Stomach (tissue), 9 donors: Measurements from ENCODE around the gene COL24A1. TPM values are rescaled to one million over a fixed set of nuclear protein-coding genes. Genes with fewer than 3 reads are reported as not detected.
"Not testable (repeated sequence)": the region's sequence is repeated elsewhere in the genome, so short reads cannot be mapped to it uniquely, and the experiment has no call there.

Source experiments
- DNase-seq, 2 donors: peaks; one replicate each; pipeline versions ENCODE4 v3.0.0 to v3.0.0-alpha.2; 2013 to 2019
- H3K27ac ChIP-seq, 5 donors: fragments of 200-600 bp in 4 of 5; sonication (generic) in 4 of 5; one replicate each; pipeline ENCODE4 v1.5.1; 2013 to 2019; ENCODE audit warnings: mild to moderate bottlenecking in 1 of 5, moderate library complexity in 1 of 5
- H3K27me3 ChIP-seq, 3 donors: fragments of 200-600 bp; sonication (generic); one replicate each; pipeline ENCODE4 v1.5.1; 2017 to 2019; ENCODE audit warnings: mixed run types in 1 of 3
- H3K36me3 ChIP-seq, 4 donors: fragments of 200-600 bp; sonication (generic); 1 replicate in 3 of 4; 2 replicates in 1 of 4; pipeline ENCODE4 v1.5.1; 2016 to 2019
- H3K4me1 ChIP-seq, 4 donors: fragments of 200-600 bp; sonication (generic); one replicate each; pipeline ENCODE4 v1.5.1; 2016 to 2019
- H3K4me3 ChIP-seq, 4 donors: fragments of 200-600 bp; sonication (generic) in 3 of 4; one replicate each; pipeline ENCODE4 v1.5.1; 2016 to 2019; ENCODE audit warnings: mild to moderate bottlenecking in 1 of 4
- H3K9me3 ChIP-seq, 4 donors: fragments of 200-600 bp; sonication (generic); one replicate each; pipeline ENCODE4 v1.5.1; 2016 to 2019
- CTCF ChIP-seq, 7 experiments: fragments of 450-650 bp in 4 of 7; fragments of 200-600 bp in 3 of 7; sonication (generic) in 3 of 7; IDR thresholded peaks; one replicate each; pipeline ENCODE4 v1.5.1; 2016 to 2019; ENCODE audit warnings: antibody characterized with exemption in 7 of 7, control low read depth in 2 of 7, mild to moderate bottlenecking in 1 of 7
- EP300 ChIP-seq: sonication (generic); formaldehyde crosslinking; IDR thresholded peaks from one replicate; pipeline ENCODE4 v1.6.1; 2017; ENCODE audit warnings: antibody characterized with exemption
- POLR2A ChIP-seq, 4 donors: fragments of 450-650 bp; IDR thresholded peaks; one replicate each; pipeline ENCODE4 v1.6.1; 2016; ENCODE audit warnings: antibody characterized with exemption in 4 of 4, control low read depth in 2 of 4, mild to moderate bottlenecking in 1 of 4, moderate library complexity in 1 of 4
- POLR2AphosphoS5 ChIP-seq, 3 donors: sonication (generic); formaldehyde crosslinking; IDR thresholded peaks; one replicate each; pipeline ENCODE4 v1.6.1; 2016; ENCODE audit warnings: antibody characterized with exemption in 3 of 3
- WGBS, 5 donors: extraction: QIAGEN DNeasy Blood & Tissue Kit in 3 of 5; methylation state at CpG; one replicate each; pipeline versions ENCODE4 v1.1.5 to v1.1.7; 2013 to 2018; 5-methylcytosine and 5-hydroxymethylcytosine counted together
- intact Hi-C: fragments of 100-400 bp; cut with DNase I; formaldehyde crosslinking; loops from one replicate; pipeline ENCODE4 v1.15.1; 2023; ENCODE audit warnings: low total_unique reads
- polyA plus RNA-seq, 3 donors: library from polyadenylated mRNA; stranded (reverse); fragments of 200-250 nt; gene quantifications; one replicate each; pipeline ENCODE4 v1.2.3, GENCODE V29; 2013
- total RNA-seq, 5 donors: library from RNA; depleted of rRNA; stranded (reverse); fragments of >200 nt; gene quantifications; one replicate each; pipeline versions ENCODE4 v1.1.0 to v1.2.3, GENCODE V29; 2014 to 2016
- donor health status: healthy with polysubstance abuse.
- donor health status: Bipolar disorder and iron deficiency.
- donor health status: healthy.

COL24A1 gene
- total and polyA plus RNA-seq, 8 donors, result under 0.01 to 2.4 (median 0.34) TPM; not detected in 2

- H3K4me1 ChIP-seq, result no peaks in the 10 kb centered on the region
- H3K4me3 ChIP-seq, result no peak overlapping the region
- no peaks in the 10 kb centered on the region for H3K27me3 ChIP-seq
- 73 to 86% (median 84%) methylated on average over 2 of the region's 2 CpGs for WGBS, 5 donors
- intact Hi-C loops, result no loop called here
- no peaks in the 10 kb centered on the region for H3K36me3 ChIP-seq
- H3K27ac ChIP-seq, result no peak overlapping the region
- H3K9me3 ChIP-seq, result no peaks in the 10 kb centered on the region
- no peak for DNase-seq
- no peak for TF ChIP-seq CTCF (IDR thresholded peaks at IDR 0.05)
Measured at GRCh38 chr1:85798419-85798818, 358.2 kb downstream of the COL24A1 start.

- 67 to 88% (median 77%) methylated on average over 6 of the region's 6 CpGs for WGBS, 5 donors
- H3K4me1 ChIP-seq, H3K9me3 ChIP-seq, H3K36me3 ChIP-seq, DNase-seq, intact Hi-C loops, H3K27ac ChIP-seq, H3K4me3 ChIP-seq, H3K27me3 ChIP-seq: not testable (repeated sequence)
Measured at GRCh38 chr1:85777021-85777420, 379.6 kb downstream of the COL24A1 start.

- TF ChIP-seq POLR2AphosphoS5 (IDR thresholded peaks at IDR 0.05), result no peak
- no peak for TF ChIP-seq POLR2A (IDR thresholded peaks at IDR 0.05)
- TF ChIP-seq CTCF (IDR thresholded peaks at IDR 0.05), result no peak
- TF ChIP-seq EP300, result no peak
- intact Hi-C loops, result no loop called here
- WGBS, 5 donors, result 79 to 95% (median 86%) methylated on average over 1 of the region's 1 CpG
- Histone ChIP-seq H3K27ac (no peak overlapping the region), H3K4me3 (no peak overlapping the region), H3K4me1 (no peaks in the 10 kb centered on the region), H3K9me3 (no peaks in the 10 kb centered on the region), H3K27me3 (no peaks in the 10 kb centered on the region), H3K36me3 (no peaks in the 10 kb centered on the region)
- DNase-seq, result no peak
Measured at GRCh38 chr1:85762804-85763203, 393.8 kb downstream of the COL24A1 start.

- DNase-seq, result no peak
- WGBS, 5 donors, result 78 to 90% (median 85%) methylated on average over 5 of the region's 5 CpGs
Measured at GRCh38 chr1:85756864-85757263, 399.7 kb downstream of the COL24A1 start.

GRCh38 chr1:85748120-85748519, 408.5 kb downstream of the COL24A1 start:
- Histone ChIP-seq H3K36me3 (no peaks in the 10 kb centered on the region), H3K27me3 (no peaks in the 10 kb centered on the region), H3K27ac (no peak overlapping the region), H3K4me1 (no peaks in the 10 kb centered on the region), H3K9me3 (no peaks in the 10 kb centered on the region), H3K4me3 (no peak overlapping the region)
- intact Hi-C loops, result no loop called here
- TF ChIP-seq POLR2AphosphoS5 (IDR thresholded peaks at IDR 0.05) (no peak), CTCF (IDR thresholded peaks at IDR 0.05) (no peak), EP300 (no peak), POLR2A (IDR thresholded peaks at IDR 0.05) (no peak)
- WGBS, 5 donors, result 0 to 87% (median 30%) methylated on average over 1 of the region's 1 CpG
- no peak for DNase-seq

More at GRCh38 chr1:85756864-85757263, 399.7 kb downstream of the COL24A1 start:
- H3K4me3 ChIP-seq, result no peak overlapping the region
- TF ChIP-seq EP300 (no peak), CTCF (IDR thresholded peaks at IDR 0.05) (no peak), POLR2A (IDR thresholded peaks at IDR 0.05) (no peak), POLR2AphosphoS5 (IDR thresholded peaks at IDR 0.05) (no peak)
- H3K36me3 ChIP-seq, result no peaks in the 10 kb centered on the region
- H3K4me1 ChIP-seq, result no peaks in the 10 kb centered on the region
- no peak overlapping the region for H3K27ac ChIP-seq
- H3K9me3 ChIP-seq, result peaks cover 0 to 13% (median 0%) of the 10 kb centered on the region in 4 donors
- no peaks in the 10 kb centered on the region for H3K27me3 ChIP-seq
- intact Hi-C loops, result no loop called here
